Measurements from ENCODE around the gene PDCD11. TPM values are rescaled to one million over a fixed set of nuclear protein-coding genes. Genes with fewer than 3 reads are reported as not detected.

The PDCD11 gene
- total RNA-seq, 4 donors from 2014 or later = 14.3 to 21.7 (median 17.6) TPM

- 88 to 90% methylated on average over 3 of the region's 3 CpGs for WGBS, 2 donors (ENCODE audit: low coverage in 1 of 2)
- H3K4me1 ChIP-seq = peaks cover 0 to 27% (median 0%) of the 10 kb centered on the region in 3 donors
- H3K36me3 ChIP-seq = peaks cover 0 to 51% of the 10 kb centered on the region in 2 donors
- TF ChIP-seq EP300 (IDR thresholded peaks at IDR 0.05) (no peak), POLR2A (IDR thresholded peaks at IDR 0.05) (no peak), POLR2AphosphoS5 (IDR thresholded peaks at IDR 0.05) (no peak)
- TF ChIP-seq, protein P1, sequence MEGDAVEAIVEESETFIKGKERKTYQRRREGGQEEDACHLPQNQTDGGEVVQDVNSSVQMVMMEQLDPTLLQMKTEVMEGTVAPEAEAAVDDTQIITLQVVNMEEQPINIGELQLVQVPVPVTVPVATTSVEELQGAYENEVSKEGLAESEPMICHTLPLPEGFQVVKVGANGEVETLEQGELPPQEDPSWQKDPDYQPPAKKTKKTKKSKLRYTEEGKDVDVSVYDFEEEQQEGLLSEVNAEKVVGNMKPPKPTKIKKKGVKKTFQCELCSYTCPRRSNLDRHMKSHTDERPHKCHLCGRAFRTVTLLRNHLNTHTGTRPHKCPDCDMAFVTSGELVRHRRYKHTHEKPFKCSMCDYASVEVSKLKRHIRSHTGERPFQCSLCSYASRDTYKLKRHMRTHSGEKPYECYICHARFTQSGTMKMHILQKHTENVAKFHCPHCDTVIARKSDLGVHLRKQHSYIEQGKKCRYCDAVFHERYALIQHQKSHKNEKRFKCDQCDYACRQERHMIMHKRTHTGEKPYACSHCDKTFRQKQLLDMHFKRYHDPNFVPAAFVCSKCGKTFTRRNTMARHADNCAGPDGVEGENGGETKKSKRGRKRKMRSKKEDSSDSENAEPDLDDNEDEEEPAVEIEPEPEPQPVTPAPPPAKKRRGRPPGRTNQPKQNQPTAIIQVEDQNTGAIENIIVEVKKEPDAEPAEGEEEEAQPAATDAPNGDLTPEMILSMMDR (IDR thresholded peaks at IDR 0.05) = no peak
- H3K27ac ChIP-seq = no peak overlapping the region
- H3K27me3 ChIP-seq = no peaks in the 10 kb centered on the region
- H3K4me3 ChIP-seq = no peak overlapping the region
- no peaks in the 10 kb centered on the region for H3K9me3 ChIP-seq
- ATAC-seq = no peak
These were observed 22.9 kb upstream of the PDCD11 start for GRCh38 chr10:103373544-103373943.

- WGBS, 2 donors (ENCODE audit: low coverage in 1 of 2) = 87 to 93% methylated on average over 3 to 5 of the region's 5 CpGs
- peaks cover 0 to 58% of the 10 kb centered on the region in 2 donors for H3K36me3 ChIP-seq
- no peak for ATAC-seq
- no peaks in the 10 kb centered on the region for H3K27me3 ChIP-seq
- H3K27ac ChIP-seq = no peak overlapping the region
- peaks cover 0 to 20% (median 0%) of the 10 kb centered on the region in 3 donors for H3K4me1 ChIP-seq
- H3K4me3 ChIP-seq = no peak overlapping the region
- TF ChIP-seq EP300 (IDR thresholded peaks at IDR 0.05) = no peak
- H3K9me3 ChIP-seq = no peaks in the 10 kb centered on the region
These were observed 22.2 kb upstream of the PDCD11 start for GRCh38 chr10:103374263-103374662.

GRCh38 chr10:103382769-103383168 is 13.7 kb upstream of the PDCD11 start:
- Histone ChIP-seq H3K36me3 (peaks cover 2 to 93% of the 10 kb centered on the region in 2 donors), H3K9me3 (no peaks in the 10 kb centered on the region), H3K4me1 (no peaks in the 10 kb centered on the region), H3K4me3 (no peak overlapping the region), H3K27ac (no peak overlapping the region), H3K27me3 (no peaks in the 10 kb centered on the region)
- no peak for ATAC-seq
- WGBS, 2 donors (ENCODE audit: low coverage in 1 of 2) = 86 to 93% methylated on average over 1 to 4 of the region's 5 CpGs
- no peak for TF ChIP-seq POLR2AphosphoS5 (IDR thresholded peaks at IDR 0.05)
- TF ChIP-seq POLR2A (IDR thresholded peaks at IDR 0.05) = no peak
- TF ChIP-seq, protein P1 (IDR thresholded peaks at IDR 0.05) = no peak
- no peak for TF ChIP-seq EP300 (IDR thresholded peaks at IDR 0.05)

GRCh38 chr10:103394180-103394579 is 2.2 kb upstream of the PDCD11 start:
- H3K4me1 ChIP-seq = peaks cover 15 to 51% (median 18%) of the 10 kb centered on the region in 3 donors
- no peak overlapping the region for H3K27ac ChIP-seq
- H3K9me3 ChIP-seq = no peaks in the 10 kb centered on the region
- no peaks in the 10 kb centered on the region for H3K27me3 ChIP-seq
- TF ChIP-seq POLR2A (IDR thresholded peaks at IDR 0.05) (no peak), EP300 (IDR thresholded peaks at IDR 0.05) (no peak), POLR2AphosphoS5 (IDR thresholded peaks at IDR 0.05) (no peak)
- TF ChIP-seq, protein P1 (IDR thresholded peaks at IDR 0.05) = no peak
- no peak for ATAC-seq
- 80 to 93% methylated on average over 4 to 14 of the region's 14 CpGs for WGBS, 2 donors (ENCODE audit: low coverage in 1 of 2)
- no peak overlapping the region for H3K4me3 ChIP-seq
- peaks cover 0 to 44% of the 10 kb centered on the region in 2 donors for H3K36me3 ChIP-seq

- ATAC-seq = no peak
- whole genome bisulfite sequencing, 2 donors (ENCODE audit: low coverage in 1 of 2) = 0 to 6% methylated on average over 1 to 4 of the region's 11 CpGs
- Histone ChIP-seq H3K27ac (peak overlapping the region; percentile 56 to 92 (median 92)), H3K4me3 (peak overlapping the region; percentile 70 to 91), H3K36me3 (peaks cover 0 to 44% of the 10 kb centered on the region in 2 donors), H3K4me1 (peaks cover 15 to 51% (median 18%) of the 10 kb centered on the region in 3 donors), H3K9me3 (no peaks in the 10 kb centered on the region), H3K27me3 (no peaks in the 10 kb centered on the region)
- no peak for TF ChIP-seq POLR2A (IDR thresholded peaks at IDR 0.05)
- no peak for TF ChIP-seq POLR2AphosphoS5 (IDR thresholded peaks at IDR 0.05)
- TF ChIP-seq EP300 (IDR thresholded peaks at IDR 0.05) = no peak
- TF ChIP-seq, protein P1 (IDR thresholded peaks at IDR 0.05) = no peak
These were observed 716 bp upstream of the PDCD11 start for GRCh38 chr10:103395754-103396066.
